Keratinocyte (primary cell): Measurements from ENCODE around the gene ANKRD17. TPM values are rescaled to one million over a fixed set of nuclear protein-coding genes. Genes with fewer than 3 reads are reported as not detected.

Source experiments
- DNase-seq: peaks from one replicate; pipeline ENCODE4 v3.0.0-alpha.2; 2011; ENCODE audit warnings: low read depth, missing footprints, low spot score
- FAIRE-seq: peaks from 2 replicates; lab custom pipeline; 2011; peaks lifted over from hg19 to GRCh38; lab: Jason Lieb, UNC
- H2AFZ ChIP-seq: 2 replicates; pipeline ENCODE4 v1.6.0; 2012; ENCODE audit warnings: low read length, control low read depth, inconsistent platforms; ENCODE audit not compliant: control insufficient read depth
- H3K27ac ChIP-seq: 2 replicates; pipeline ENCODE4 v1.5.1; 2011; ENCODE audit warnings: low read length; ENCODE audit not compliant: control insufficient read depth, insufficient read depth
- H3K27me3 ChIP-seq: 3 replicates; pipeline ENCODE4 v1.6.0; 2011; ENCODE audit warnings: low read length; ENCODE audit not compliant: control insufficient read depth, insufficient read depth; ENCODE audit errors: extremely low read depth
- H3K36me3 ChIP-seq, 2 experiments: 2 replicates in 1 of 2; 3 replicates in 1 of 2; pipeline ENCODE4 v1.5.1; 2011; ENCODE audit warnings: low read length in 2 of 2, mild to moderate bottlenecking in 1 of 2; ENCODE audit not compliant: control insufficient read depth in 2 of 2, insufficient read depth in 2 of 2; ENCODE audit errors: extremely low read depth in 1 of 2
- H3K4me1 ChIP-seq: 3 replicates; pipeline ENCODE4 v1.5.1; 2011; ENCODE audit warnings: low read length; ENCODE audit not compliant: control insufficient read depth, insufficient read depth; ENCODE audit errors: extremely low read depth
- H3K4me2 ChIP-seq: 3 replicates; pipeline ENCODE4 v1.6.0; 2011; ENCODE audit warnings: low read depth, low read length; ENCODE audit not compliant: control insufficient read depth, insufficient read depth; ENCODE audit errors: extremely low read depth
- H3K4me3 ChIP-seq, 3 experiments: fragments of 200-600 bp in 1 of 3; sonication (generic) in 1 of 3; 2 replicates in 2 of 3; 3 replicates in 1 of 3; pipeline ENCODE4 v1.5.1; 2011 to 2016; ENCODE audit warnings: low read length in 3 of 3, mild to moderate bottlenecking in 3 of 3, control low read depth in 2 of 3, inconsistent platforms in 1 of 3, low read depth in 1 of 3, mixed read lengths in 1 of 3, mixed run types in 1 of 3, moderate library complexity in 1 of 3; ENCODE audit not compliant: control insufficient read depth in 2 of 3, insufficient read depth in 2 of 3; ENCODE audit errors: extremely low read depth in 1 of 3
- H3K79me2 ChIP-seq: 2 replicates; pipeline ENCODE4 v1.6.0; 2012; ENCODE audit warnings: low read length; ENCODE audit not compliant: control insufficient read depth, insufficient read depth
- H3K9ac ChIP-seq: 3 replicates; pipeline ENCODE4 v1.6.0; 2011; ENCODE audit warnings: low read length; ENCODE audit not compliant: control insufficient read depth, insufficient read depth; ENCODE audit errors: extremely low read depth
- H3K9me1 ChIP-seq: 3 replicates; pipeline ENCODE4 v1.6.0; 2011; ENCODE audit warnings: low read length; ENCODE audit not compliant: control insufficient read depth, insufficient read depth; ENCODE audit errors: extremely low read depth
- H3K9me3 ChIP-seq: 2 replicates; pipeline ENCODE4 v1.5.1; 2012; ENCODE audit warnings: low read depth, low read length; ENCODE audit not compliant: control insufficient read depth
- H4K20me1 ChIP-seq: 3 replicates; pipeline ENCODE4 v1.6.0; 2011; ENCODE audit warnings: low read length; ENCODE audit not compliant: control insufficient read depth, insufficient read depth; ENCODE audit errors: extremely low read depth
- CTCF ChIP-seq, 3 experiments: IDR thresholded peaks in 1 of 3; conservative IDR thresholded peaks in 1 of 3; optimal IDR thresholded peaks in 1 of 3; 2 replicates in 2 of 3; 3 replicates in 1 of 3; pipeline versions ENCODE3 to v1.5.1; 2011; ENCODE audit warnings: low read length in 3 of 3, mild to moderate bottlenecking in 3 of 3, moderate library complexity in 2 of 3, control low read depth in 1 of 3, inconsistent platforms in 1 of 3; ENCODE audit not compliant: insufficient read depth in 2 of 3; ENCODE audit errors: extremely low read depth in 1 of 3
- EZH2 ChIP-seq: IDR thresholded peaks from one replicate; pipeline ENCODE4 v1.6.1; 2012; ENCODE audit warnings: inconsistent platforms, mild to moderate bottlenecking, low read length, moderate library complexity
- dilution Hi-C: fragments of 300-500 bp; cut with MboI; formaldehyde crosslinking; loops from one replicate; pipeline ENCODE4 v1.7.0; 2020; ENCODE audit warnings: low sequenced_read_pairs; ENCODE audit not compliant: extremely low pct_ligation_motif_present
- polyA plus RNA-seq, 5 experiments: library from polyadenylated mRNA; depleted of rRNA in 3 of 5; stranded (reverse) in 3 of 5; stranded (forward) in 1 of 5; unstranded in 1 of 5; fragments of >200 nt; gene quantifications; 1 replicate in 1 of 5; 2 replicates in 3 of 5; 3 replicates in 1 of 5; pipeline versions ENCODE4 v1.2.1 to v1.2.3, GENCODE V29; 2011 to 2012; ENCODE audit warnings: missing spikeins in 2 of 5, low read depth in 1 of 5, low replicate concordance in 1 of 5

ANKRD17 gene
- polyA plus RNA-seq, 1 donor (not counting 4 experiments of a cell fraction or from before 2014, with no cell fraction given), result 51.5 TPM

- FAIRE-seq, result no peak
These were observed 221.5 kb downstream of the ANKRD17 start for GRCh38 chr4:73037057-73037456.

GRCh38 chr4:73036123-73036522, 222.5 kb downstream of the ANKRD17 start:
- Histone ChIP-seq H3K27ac (no peak overlapping the region), H2AFZ (no peak overlapping the region), H3K36me3 (no peaks in the 10 kb centered on the region), H3K79me2 (no peaks in the 10 kb centered on the region), H3K9me1 (no peaks in the 10 kb centered on the region), H3K9ac (no peak overlapping the region), H3K4me2 (no peak overlapping the region), H4K20me1 (no peaks in the 10 kb centered on the region), H3K27me3 (no peaks in the 10 kb centered on the region), H3K9me3 (no peaks in the 10 kb centered on the region), H3K4me3 (no peak overlapping the region), H3K4me1 (no peaks in the 10 kb centered on the region)
- no peak for TF ChIP-seq EZH2
- no peak for TF ChIP-seq CTCF (optimal IDR thresholded peaks at IDR 0.05 in 1 of 3, IDR thresholded peaks at IDR 0.05 in 1 of 3, conservative IDR thresholded peaks at IDR 0.05 in 1 of 3; ENCODE audit: extremely low read depth in 1 of 3, insufficient read depth in 2 of 3, low read length in 3 of 3)
- DNase-seq (no peak), FAIRE-seq (no peak)
- dilution Hi-C loops, result no loop called here

More at GRCh38 chr4:73037057-73037456, 221.5 kb downstream of the ANKRD17 start:
- Histone ChIP-seq H3K4me1 (no peaks in the 10 kb centered on the region), H3K27me3 (no peaks in the 10 kb centered on the region), H4K20me1 (no peaks in the 10 kb centered on the region), H3K9me1 (no peaks in the 10 kb centered on the region), H3K27ac (no peak overlapping the region), H3K9me3 (no peaks in the 10 kb centered on the region), H3K9ac (no peak overlapping the region), H3K4me2 (no peak overlapping the region), H3K36me3 (no peaks in the 10 kb centered on the region), H3K79me2 (no peaks in the 10 kb centered on the region), H2AFZ (no peak overlapping the region), H3K4me3 (no peak overlapping the region)
- no peak for DNase-seq
- TF ChIP-seq EZH2 (no peak), CTCF (optimal IDR thresholded peaks at IDR 0.05 in 1 of 3, IDR thresholded peaks at IDR 0.05 in 1 of 3, conservative IDR thresholded peaks at IDR 0.05 in 1 of 3; ENCODE audit: extremely low read depth in 1 of 3, insufficient read depth in 2 of 3, low read length in 3 of 3) (no peak)
- dilution Hi-C loops, result no loop called here
